GM21528 (cell line): ENCODE measurements around the gene TMEM74B.

Experiments
- ATAC-seq: cut with Tn5 transposase; IDR thresholded peaks from one replicate; pipeline ENCODE4 v1.9.1; 2021; ENCODE audit warnings: mild to moderate bottlenecking, moderate library complexity; ENCODE audit not compliant: unreplicated experiment, low FRiP score

Gene TMEM74B

DNA sequence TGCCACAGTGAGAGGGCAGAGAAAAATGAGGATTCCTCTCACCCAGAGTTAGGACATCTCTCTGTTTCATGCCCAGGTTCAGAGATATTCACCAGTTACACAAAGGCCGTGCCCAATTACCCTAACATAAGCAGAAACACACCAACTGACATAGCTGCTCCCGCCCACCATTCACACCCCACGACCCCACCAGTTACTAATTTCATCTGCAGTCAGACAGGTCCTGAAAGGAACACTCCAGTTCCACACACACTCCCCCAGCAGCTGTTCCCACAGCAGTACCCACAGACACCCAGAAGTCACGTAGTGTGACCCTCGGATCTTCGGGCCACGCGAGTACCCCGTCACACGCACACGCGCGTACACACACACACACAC is 532 bp downstream of the TMEM74B start:
- no peak for ATAC-seq

- no peak for ATAC-seq
Observed at GRCh38 chr20:1183153-1183552, 1.6 kb downstream of the TMEM74B start.

DNA sequence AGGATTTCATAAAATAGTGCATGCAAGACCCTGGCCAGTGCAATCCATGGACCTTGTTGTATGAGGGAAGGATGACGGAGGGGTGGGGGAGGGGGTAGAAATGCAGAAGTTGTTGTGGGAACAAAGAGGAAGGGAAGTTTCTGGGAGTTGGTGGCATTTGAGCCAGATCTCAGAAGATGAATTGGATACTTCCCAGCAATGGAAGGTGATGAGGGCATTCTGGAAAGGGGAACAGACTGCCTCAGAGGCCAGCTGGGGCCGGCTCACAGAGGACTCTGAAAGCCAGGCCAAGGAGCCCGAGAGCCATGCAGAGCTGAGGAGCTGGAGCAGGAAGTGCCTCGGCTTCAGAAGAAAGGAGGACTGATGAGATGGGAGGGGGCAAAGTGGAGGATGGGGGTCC is 2.7 kb downstream of the TMEM74B start:
- no peak for ATAC-seq

DNA sequence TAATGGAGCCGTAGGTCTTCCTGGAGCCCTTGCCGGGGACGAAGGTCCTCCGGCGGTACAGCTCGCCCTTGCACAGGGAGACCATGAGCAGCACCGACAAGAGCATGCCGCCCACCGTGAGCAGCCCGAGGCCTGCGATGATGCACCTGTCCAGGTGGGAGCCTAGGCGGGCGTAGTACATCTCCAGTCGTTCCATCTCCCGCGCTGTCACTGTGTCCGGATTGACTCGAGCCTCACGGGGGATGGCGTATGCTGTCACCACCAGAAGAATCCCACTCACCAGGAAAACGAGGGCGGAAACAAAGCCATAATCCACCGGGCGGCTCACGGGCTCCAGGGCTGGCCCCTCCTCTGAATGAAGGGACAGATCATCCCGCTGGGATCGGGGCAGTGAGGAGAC is 3.8 kb downstream of the TMEM74B start:
- ATAC-seq, result no peak

- ATAC-seq, result no peak
Observed at GRCh38 chr20:1178623-1179022, 6.2 kb downstream of the TMEM74B start.

DNA sequence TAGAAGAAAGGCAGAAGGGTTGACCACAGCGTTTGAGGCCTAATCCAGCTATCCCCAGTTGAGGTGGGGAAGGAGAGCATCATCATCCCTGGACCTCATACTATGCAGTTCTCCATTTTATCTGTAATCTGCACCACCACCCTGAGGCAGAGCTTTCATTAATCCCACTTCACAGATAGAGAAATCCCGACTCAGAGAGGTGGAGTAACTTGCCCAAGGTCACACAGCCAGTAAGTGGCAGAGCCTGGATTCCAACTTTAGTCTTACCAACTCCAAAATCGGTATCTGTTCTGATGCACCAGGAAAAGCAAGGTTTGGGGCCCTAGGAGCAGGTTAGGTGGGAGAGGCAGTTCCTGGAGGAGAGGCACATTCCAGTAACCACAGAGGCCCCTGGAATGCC is 6.7 kb downstream of the TMEM74B start:
- no peak for ATAC-seq

DNA sequence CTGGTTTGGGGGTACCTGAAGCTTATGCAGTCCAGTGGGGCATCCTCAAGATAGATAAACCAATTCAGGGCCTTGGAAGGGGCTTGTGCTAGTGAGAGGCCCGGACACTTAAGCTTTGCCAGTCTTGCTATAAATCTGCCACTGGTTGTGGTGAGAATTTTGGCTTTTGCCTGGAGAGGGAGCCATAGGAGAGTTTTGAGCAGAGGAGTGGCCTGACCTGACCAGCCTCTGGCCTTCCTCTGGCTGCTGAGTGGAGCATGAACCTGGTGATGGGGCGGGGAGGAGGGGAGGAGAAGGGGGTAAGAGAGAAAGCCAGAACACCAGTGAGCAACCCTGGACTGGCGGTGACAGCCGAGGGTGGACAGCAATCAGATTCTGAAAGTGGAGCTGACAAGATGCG is 7.1 kb downstream of the TMEM74B start:
- no peak for ATAC-seq

GRCh38 chr20:1174787-1175186 is 10.0 kb downstream of the TMEM74B start:
- no peak for ATAC-seq

GRCh38 chr20:1173698-1174097 is 11.1 kb downstream of the TMEM74B start:
- no peak for ATAC-seq

GRCh38 chr20:1171461-1172093 is 13.2 kb downstream of the TMEM74B start:
- ATAC-seq, result no peak

GRCh38 chr20:1169224-1169623 is 15.6 kb downstream of the TMEM74B start:
- ATAC-seq, result no peak

- ATAC-seq, result no peak
Observed at GRCh38 chr20:1166948-1167720, 17.6 kb downstream of the TMEM74B start.

DNA sequence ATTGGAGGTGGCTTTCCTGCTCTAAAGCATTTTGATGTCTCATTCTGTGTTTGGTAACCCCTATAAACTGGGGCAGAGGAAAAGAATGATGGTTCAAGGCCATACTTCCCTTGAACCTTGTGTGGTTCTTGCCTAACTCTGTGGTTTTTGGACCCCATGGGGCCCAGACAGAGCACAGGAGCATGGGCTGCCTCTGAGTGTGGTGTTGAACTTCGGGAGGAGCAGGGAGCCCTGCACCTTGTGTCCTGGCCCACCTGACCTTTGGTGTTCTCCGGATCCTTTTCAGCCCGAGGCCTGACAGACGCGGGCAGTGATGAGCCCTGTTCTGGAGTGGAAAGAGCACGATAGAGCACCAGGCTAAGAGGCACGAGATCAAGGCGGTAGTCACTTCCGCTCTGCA is 18.8 kb downstream of the TMEM74B start:
- ATAC-seq, result no peak

GRCh38 chr20:1165521-1165920 is 19.3 kb downstream of the TMEM74B start:
- ATAC-seq, result no peak

- ATAC-seq, result no peak
Observed at GRCh38 chr20:1164871-1165270, 19.9 kb downstream of the TMEM74B start.

GRCh38 chr20:1163653-1164052 is 21.1 kb downstream of the TMEM74B start:
- ATAC-seq, result no peak

GRCh38 chr20:1163105-1163504 is 21.7 kb downstream of the TMEM74B start:
- no peak for ATAC-seq

- ATAC-seq, result no peak
Observed at GRCh38 chr20:1160991-1161390, 23.8 kb downstream of the TMEM74B start.

- ATAC-seq, result no peak
Observed at GRCh38 chr20:1160496-1160895, 24.3 kb downstream of the TMEM74B start.

DNA sequence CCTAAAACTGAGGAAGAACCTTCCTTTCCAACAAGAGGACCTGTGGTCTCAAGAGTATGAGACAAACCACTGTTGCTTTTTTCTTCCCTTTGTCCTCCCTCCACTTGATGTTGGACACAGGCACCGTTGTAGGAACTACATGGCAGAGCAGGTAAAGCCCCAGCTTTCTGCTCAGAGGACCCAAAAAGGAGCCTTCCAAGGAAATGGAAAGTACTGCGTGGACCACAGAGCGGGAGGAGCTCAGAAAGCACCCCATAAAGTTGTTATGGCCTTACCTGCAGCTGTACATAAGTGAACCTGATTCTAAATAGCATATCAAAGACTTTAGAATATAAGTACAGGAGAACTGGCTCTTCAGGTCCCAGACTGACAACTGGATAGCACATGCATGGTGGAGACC is 29.4 kb downstream of the TMEM74B start:
- ATAC-seq, result no peak

GRCh38 chr20:1154691-1155090 is 30.1 kb downstream of the TMEM74B start:
- ATAC-seq, result no peak

GRCh38 chr20:1154226-1154625 is 30.6 kb downstream of the TMEM74B start:
- ATAC-seq, result no peak
